ENCODE data around the gene CCDC158.

- TF ChIP-seq EP300 (IDR thresholded peaks at IDR 0.05; ENCODE audit: borderline replicate concordance in 1 of 2, low read depth in 2 of 2, low read length in 2 of 2) (no peak), JUND (IDR thresholded peaks at IDR 0.05; ENCODE audit: low read length) (no peak), CTCF (IDR thresholded peaks at IDR 0.05; ENCODE audit: control extremely low read depth in 1 of 3, insufficient read depth in 1 of 3, low read depth in 1 of 3, low read length in 3 of 3) (no peak), POLR2A (IDR thresholded peaks at IDR 0.05; ENCODE audit: control extremely low read depth in 1 of 2, low read depth in 2 of 2, low read length in 2 of 2) (no peak), KDM4A (IDR thresholded peaks at IDR 0.05; ENCODE audit: low read depth, low read length, severe bottlenecking) (no peak), TCF12 (IDR thresholded peaks at IDR 0.05; ENCODE audit: low read depth, low read length) (no peak), BACH1 (IDR thresholded peaks at IDR 0.05; ENCODE audit: low read length) (no peak)
These were observed 57.2 kb downstream of the CCDC158 start for GRCh38 chr4:76363556-76364290.

All from H1 (cell line).